CD1c-positive myeloid dendritic cell (primary cell): Measurements from ENCODE around the gene SLCO3A1.

ENCODE experiments used
- DNase-seq: peaks from one replicate; pipeline ENCODE4 v3.0.0-alpha.2; 2016; ENCODE audit errors: extremely low spot score

The SLCO3A1 gene

GRCh38 chr15:91861223-91861622, 7.7 kb downstream of the SLCO3A1 start:
- DNase-seq: peak; percentile 94

- DNase-seq: no peak
These were observed 9.5 kb downstream of the SLCO3A1 start for GRCh38 chr15:91862891-91863504.

GRCh38 chr15:91863621-91864255, 10.2 kb downstream of the SLCO3A1 start:
- DNase-seq: no peak

GRCh38 chr15:91864664-91865063, 11.2 kb downstream of the SLCO3A1 start:
- no peak for DNase-seq

- no peak for DNase-seq
These were observed 12.0 kb downstream of the SLCO3A1 start for GRCh38 chr15:91865486-91865885.

GRCh38 chr15:91865950-91866349, 12.4 kb downstream of the SLCO3A1 start:
- no peak for DNase-seq

- no peak for DNase-seq
These were observed 12.9 kb downstream of the SLCO3A1 start for GRCh38 chr15:91866371-91866905.

- no peak for DNase-seq
These were observed 13.5 kb downstream of the SLCO3A1 start for GRCh38 chr15:91866971-91867372.

GRCh38 chr15:91867581-91868026, 14.1 kb downstream of the SLCO3A1 start:
- peak; percentile 70 for DNase-seq

GRCh38 chr15:91870876-91871537, 17.5 kb downstream of the SLCO3A1 start:
- DNase-seq: no peak

- peak; percentile 90 for DNase-seq
These were observed 18.3 kb downstream of the SLCO3A1 start for GRCh38 chr15:91871837-91872236.

- DNase-seq: no peak
These were observed 19.0 kb downstream of the SLCO3A1 start for GRCh38 chr15:91872356-91873137.

GRCh38 chr15:91873138-91873536, 19.6 kb downstream of the SLCO3A1 start:
- DNase-seq: no peak

- peak; percentile 53 for DNase-seq
These were observed 20.7 kb downstream of the SLCO3A1 start for GRCh38 chr15:91874171-91874570.

- no peak for DNase-seq
These were observed 21.6 kb downstream of the SLCO3A1 start for GRCh38 chr15:91874992-91875660.

GRCh38 chr15:91876187-91876586, 22.7 kb downstream of the SLCO3A1 start:
- no peak for DNase-seq

GRCh38 chr15:91878319-91878870, 24.9 kb downstream of the SLCO3A1 start:
- no peak for DNase-seq

- no peak for DNase-seq
These were observed 25.6 kb downstream of the SLCO3A1 start for GRCh38 chr15:91879158-91879557.

- DNase-seq: no peak
These were observed 26.9 kb downstream of the SLCO3A1 start for GRCh38 chr15:91880373-91880772.

GRCh38 chr15:91881569-91882297, 28.2 kb downstream of the SLCO3A1 start:
- DNase-seq: no peak
